NCI-H460 (cell line): ENCODE results near the gene SEMA3A. TPM values are rescaled to one million over a fixed set of nuclear protein-coding genes. Genes with fewer than 3 reads are reported as not detected.
"Not testable (repeated sequence)": the region's sequence is repeated elsewhere in the genome, so short reads cannot be mapped to it uniquely, and the experiment has no call there.

ENCODE experiments used
- DNase-seq: peaks from one replicate; pipeline ENCODE4 v3.0.0-alpha.2; 2016; ENCODE audit warnings: low read depth; ENCODE audit errors: extremely low read depth
- polyA plus RNA-seq: library from polyadenylated mRNA; depleted of rRNA; stranded (reverse); fragments of >200 nt; gene quantifications from 2 replicates; pipeline ENCODE4 v1.2.3, GENCODE V29; 2014; cell fraction: nucleus; rRNA removed
- total RNA-seq: library from RNA; depleted of rRNA; stranded (reverse); fragments of >200 nt; shearing (Covaris generic); gene quantifications from 2 replicates; pipeline ENCODE4 v1.2.3, GENCODE V29; 2014; rRNA removed

SEMA3A gene
- 61.7 and 73.9 TPM in 2 replicates for total RNA-seq
- 16.1 and 22.9 TPM in 2 replicates for polyA plus RNA-seq

DNA sequence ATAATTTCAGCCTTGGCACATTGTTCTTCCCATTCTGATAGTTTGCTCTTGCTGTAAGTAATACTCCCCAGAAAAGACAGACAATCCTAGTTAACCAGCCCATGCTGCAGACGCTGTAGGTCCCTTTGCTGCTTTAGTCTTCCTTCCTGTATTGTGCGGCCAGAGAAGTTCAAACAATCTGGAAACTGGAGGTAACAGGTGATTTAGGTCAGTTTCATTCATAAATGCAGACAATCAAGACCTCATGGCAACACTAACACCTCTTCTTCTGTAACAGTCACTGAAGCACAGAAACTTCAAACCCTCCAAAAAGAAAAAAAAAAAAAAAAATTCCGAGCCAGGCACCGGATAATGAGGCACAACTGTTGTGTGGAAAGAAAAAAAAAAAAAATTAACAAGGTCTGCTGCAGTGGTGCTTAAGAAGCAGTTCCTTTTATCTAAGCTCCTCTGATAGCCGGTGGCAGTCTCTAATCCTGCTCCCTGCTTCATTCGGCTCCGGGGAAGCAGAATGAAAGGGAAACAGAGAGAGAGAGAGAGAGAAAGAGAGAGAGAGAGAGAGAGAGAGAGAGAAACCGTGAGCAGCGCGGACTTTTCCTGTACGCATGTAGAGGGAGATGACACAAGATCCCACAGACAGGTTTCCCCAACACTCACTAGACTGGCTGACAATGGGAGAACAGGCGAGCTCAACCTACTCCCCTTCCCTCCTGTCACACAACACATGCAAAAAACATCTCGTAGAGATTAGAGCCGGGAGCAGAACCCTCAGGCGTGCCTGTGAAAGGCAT, at the start of gene SEMA3A:
Gene SEMA3A (minus strand): TSS at position 306 of the 788 bp plus-strand sequence. CDS start 203 bp downstream, at position 103.
- peak; percentile 83 for DNase-seq

DNA sequence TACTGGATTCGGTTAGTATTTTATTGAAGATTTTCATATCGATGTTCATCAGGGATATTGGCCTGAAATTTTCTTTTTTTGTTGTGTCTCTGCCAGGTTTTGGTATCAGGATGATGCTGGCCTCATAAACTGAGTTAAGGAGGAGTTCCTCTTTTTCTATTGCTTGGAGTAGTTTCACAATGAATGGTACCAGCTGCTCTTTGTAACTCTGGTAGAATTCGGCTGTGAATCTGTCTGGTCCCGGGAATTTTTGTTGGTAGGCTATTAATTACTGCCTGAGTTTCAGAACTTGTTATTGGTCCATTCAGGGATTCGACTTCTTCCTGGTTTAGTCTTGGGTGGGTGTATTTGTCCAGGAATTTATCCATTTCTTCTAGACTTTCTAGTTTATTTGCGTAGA, 48.4 kb upstream of the SEMA3A start:
- DNase-seq = not testable (repeated sequence)

DNA sequence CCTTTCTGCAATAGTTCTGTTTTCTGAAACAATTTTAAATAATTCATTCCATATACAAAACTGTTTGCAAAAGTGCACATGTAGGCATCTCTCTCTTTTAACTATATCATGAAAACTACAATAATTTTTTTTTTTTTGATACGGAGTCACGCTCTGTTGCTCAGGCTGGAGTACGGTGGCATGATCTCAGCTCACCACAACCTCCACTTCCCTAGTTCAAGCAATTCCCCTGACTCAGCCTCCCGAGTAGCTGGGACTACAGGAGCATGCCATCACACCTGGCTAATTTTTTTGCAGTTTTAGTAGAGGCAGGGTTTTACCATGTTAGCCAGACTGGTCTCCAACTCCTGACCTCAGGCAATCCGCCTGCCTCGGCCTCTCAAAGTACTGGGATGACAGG, 44.0 kb upstream of the SEMA3A start:
- no peak for DNase-seq

DNA sequence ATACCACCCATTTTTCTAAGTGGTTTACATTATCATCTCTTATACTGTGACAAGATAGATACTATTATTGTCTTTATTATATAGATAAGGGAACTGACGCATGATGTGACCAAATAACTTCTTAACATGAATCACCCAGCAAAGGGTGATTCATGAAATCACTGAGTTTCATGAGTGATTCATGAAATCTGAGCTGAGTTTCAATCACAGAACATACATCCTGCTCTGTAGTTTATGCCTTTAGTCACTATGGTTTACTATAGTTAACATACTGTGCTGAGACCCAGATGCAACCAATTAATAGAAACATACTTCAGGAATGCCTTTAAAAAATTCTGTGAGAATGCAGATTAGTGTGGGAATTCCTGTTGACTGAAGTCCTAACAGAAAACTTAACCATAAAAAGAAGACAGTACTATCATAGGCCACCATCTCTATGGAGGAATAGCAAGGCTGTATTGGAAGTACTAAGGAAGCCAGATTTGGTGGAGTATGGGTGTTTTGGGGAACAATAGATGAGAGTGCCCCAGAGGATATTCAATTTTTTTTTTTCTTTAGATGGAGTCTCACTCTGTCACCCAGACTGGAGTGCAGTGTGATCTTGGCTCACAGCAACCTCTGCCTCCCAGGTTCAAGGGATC, 43.1 kb upstream of the SEMA3A start:
- peak; percentile 33 for DNase-seq

DNA sequence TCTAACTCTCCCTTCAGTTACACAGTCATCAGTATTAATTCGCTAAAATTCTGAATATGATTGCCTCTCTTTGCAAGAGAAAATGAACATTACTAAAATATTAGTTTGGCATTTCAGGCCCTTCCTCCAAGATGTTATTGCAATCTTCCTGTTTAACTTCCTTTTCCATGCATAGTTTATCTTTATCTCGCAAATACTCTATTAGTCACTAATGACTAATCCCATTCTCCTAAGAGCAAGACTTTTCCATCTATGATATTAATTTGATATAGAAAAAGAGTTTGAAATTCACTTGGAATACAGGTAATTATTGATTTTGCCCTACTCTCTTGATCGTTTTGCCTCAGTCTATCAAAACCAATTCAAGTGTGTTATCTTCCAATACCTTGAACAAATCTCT, 41.8 kb upstream of the SEMA3A start:
- no peak for DNase-seq

DNA sequence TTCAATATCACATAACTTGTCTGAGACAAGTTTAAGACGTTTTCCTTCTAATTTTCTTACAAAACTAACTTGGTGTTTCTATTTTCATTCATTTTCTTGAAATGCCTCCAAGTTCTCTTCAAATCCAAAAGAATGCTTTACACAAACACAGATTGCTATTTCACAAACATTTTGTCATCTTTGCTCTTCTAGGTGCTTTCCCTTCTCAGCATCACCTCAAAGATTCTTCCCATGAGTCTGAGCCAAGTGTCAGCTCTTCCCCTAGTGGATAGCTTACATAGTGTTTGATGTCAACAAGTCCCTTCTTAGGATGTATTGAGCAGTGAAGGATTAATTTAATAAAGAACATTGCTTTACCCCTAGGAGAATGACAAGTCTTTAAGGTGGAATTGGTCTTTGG, 38.1 kb upstream of the SEMA3A start:
- DNase-seq = peak; percentile 6

DNA sequence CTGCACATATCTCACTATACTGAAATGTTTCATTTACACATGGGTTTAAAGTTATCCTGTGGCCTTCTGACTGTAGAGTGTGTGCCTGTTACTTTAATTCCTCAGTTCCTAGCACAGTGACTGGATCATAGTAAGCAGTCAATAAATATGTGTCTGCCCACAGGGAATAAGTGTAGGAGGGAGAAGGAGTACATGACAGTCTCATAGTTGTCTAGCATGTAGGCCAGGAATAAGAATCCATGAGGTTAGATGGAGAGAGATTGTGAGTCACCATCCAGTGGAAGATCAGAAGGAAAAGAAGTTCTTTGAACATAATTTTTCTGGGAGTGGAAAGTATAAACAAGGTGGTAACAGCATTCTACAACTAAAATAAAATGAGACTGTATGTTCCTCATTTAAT, 36.6 kb upstream of the SEMA3A start:
- peak; percentile 9 for DNase-seq

DNA sequence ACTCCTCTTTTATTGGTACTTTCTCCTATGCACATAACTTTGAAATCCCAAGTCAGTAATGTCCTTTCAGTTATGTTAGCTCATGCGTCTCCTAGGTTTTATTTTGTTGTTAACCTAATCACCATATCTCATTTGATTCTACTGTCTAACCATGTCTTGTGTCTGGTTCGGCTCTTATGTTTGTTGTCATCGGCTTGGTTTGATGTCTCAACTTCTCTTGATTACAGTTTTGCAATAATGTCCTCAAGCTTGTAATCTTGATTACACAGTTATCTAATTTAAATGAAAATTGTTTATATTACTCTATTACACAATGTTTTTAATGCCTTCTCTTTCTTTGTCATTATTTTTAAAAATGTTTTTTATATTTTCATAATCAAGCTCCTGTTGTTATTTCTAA, 35.9 kb upstream of the SEMA3A start:
- no peak for DNase-seq

DNA sequence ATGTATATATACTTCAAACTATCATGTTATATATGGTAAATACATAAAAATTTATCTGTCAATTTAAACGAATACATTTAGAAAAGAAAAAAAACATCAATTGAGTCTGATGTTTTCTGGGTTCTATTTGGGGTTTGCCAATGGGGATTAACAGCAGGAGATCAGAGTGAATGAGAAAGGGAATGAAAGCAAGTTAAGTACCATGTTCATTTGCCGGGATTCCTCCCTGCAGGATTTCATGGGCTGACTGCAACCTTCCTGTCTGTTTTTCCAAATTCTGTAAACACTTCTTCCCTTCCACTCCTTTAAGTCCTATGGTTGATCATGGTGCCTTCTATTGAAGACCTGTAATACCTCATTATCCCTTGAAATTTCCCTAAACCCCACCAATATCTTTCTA, 33.9 kb upstream of the SEMA3A start:
- DNase-seq = no peak

DNA sequence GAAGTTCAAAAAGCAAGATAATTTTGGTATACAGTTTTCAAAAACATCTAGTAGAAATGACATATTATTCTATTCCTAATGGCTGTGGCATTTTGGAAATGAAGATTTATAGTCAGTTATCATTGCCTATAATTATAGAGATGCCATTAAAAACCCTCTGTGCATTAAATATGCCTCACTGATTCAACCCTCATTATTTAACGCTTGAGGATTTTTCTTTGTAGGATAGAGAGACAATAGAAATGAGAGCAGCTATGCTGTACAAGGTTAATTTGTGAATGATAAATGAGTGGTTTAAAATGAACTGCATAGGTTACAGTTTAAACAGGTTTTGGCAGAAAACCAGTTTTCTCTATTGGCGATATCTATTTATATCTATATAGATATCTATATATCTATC, 32.2 kb upstream of the SEMA3A start:
- DNase-seq = no peak

DNA sequence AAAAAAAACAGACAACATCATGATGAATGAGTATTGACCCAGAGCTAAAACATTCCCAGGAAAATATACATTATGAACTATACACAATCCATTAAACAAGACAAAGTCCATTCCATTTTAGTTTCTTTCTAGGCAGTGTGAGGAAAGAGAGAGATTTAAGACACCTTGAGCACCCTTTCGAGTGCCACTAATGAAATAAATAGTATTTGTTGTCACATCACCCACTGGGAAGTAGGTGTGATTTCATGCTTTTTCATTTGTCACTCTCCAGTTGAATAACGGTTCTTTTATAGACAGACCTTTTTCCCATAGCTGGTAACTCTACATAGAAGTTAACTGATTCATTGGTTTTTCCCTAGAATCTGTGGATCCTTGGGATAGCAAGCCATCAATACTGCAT, 29.9 kb upstream of the SEMA3A start:
- DNase-seq = no peak

DNA sequence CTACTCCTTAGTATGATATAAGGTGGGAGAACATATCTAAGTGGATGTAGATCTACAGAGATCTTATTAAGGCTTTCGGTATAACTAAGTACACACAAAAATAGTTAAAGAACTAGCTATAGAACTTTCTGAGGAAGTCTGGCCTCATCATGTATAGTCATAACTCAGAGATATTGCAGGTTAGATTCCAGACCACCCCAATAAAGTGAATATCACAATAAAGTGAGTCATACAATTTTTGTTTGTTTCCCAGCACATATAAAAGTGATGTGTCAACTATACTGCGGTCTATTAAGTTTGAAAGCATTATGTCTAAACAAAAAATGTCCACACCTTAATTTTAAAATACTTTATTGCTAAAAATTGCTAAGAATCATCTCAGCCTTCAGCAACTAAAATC, 24.7 kb upstream of the SEMA3A start:
- no peak for DNase-seq

DNA sequence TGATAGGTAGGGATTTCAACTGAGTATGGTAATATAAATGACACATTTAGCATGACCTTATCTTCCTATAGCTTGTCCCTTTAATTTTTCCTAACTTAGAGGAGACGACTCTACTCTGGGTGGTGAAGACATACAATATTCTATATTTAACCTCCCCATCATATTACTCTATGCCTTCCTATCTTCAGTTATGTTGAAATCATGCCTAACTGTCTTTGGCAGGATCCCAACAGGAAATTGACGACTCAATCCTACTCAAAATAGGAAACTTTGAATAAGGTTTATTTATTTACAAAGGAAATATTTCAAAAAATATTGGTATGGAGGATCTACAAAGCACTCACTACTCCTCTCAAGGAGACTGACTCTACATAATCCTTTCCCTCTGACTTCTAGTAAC, 24.1 kb upstream of the SEMA3A start:
- DNase-seq = no peak

DNA sequence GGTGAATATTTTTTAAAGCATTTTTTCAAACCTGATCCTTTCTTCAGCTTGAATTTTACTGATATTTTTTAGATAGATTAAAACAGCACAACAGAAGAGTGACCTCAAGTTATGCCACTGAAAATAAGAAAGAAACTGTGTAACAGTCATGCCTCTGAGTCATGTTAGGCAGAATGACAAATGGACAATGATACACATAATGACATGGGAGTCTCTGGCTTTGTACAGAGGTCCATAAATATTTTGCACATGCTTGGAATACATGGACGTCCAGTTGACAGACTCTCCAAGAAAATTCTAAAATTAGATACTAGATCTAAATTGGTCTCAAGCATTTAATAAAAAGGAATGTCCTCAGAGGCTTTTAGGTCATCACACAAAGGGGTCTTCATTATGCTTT, 21.9 kb upstream of the SEMA3A start:
- DNase-seq = no peak

DNA sequence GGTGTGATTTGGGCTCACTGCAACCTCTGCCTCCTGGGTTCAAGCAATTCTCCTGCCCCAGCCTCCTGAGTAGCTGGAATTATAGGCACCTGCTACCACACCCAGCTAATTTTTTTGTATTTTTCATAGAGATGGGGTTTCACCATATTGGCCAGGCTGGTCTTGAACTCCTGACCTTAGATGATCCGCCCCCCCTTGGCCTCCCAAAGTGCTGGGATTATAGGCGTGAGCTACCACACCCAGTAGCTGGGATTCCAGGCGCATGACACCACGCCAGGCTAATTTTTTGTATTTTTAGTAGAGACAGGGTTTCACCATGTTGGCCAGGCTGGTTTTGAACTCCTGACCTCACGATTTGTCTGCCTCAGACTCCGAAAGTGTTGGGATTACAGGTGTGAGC, 20.2 kb upstream of the SEMA3A start:
- DNase-seq = not testable (repeated sequence)

DNA sequence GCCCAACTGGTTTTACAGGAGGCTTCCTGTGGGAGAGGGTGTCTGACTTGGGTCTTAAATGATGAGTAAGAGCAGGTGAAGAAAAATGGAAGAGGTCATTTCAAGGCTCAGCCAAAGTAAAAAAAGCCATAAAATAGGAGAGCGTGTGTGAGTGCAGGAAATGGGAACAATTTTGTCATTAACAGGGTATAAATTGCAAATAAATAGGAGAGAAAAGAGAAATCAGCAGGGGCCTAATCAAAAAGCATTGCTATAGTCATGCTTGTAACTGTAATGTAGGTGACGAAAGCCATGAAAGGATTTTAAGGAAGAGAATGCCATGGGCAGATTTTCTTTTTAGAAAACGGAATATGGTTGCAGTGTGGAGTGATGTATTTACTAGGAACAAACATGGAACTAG, 15.7 kb upstream of the SEMA3A start:
- no peak for DNase-seq

DNA sequence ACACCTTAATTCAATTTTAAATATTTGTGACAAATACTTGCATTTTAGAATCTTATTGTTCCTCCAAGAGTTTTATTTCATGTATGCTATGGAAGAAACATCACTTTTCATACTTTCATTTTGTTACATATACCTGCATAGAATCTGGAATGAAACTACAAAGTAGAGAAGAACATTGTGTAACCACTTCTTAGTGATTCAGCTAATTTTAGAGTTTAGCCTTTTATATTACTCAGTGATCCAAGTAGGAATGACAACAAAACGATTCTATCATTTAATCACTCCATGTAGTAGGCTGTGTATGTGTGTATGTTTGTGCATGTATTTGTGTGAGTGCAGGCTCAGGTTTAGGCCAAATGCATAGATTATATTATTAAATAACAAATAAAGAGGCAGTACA, 14.4 kb upstream of the SEMA3A start:
- no peak for DNase-seq

DNA sequence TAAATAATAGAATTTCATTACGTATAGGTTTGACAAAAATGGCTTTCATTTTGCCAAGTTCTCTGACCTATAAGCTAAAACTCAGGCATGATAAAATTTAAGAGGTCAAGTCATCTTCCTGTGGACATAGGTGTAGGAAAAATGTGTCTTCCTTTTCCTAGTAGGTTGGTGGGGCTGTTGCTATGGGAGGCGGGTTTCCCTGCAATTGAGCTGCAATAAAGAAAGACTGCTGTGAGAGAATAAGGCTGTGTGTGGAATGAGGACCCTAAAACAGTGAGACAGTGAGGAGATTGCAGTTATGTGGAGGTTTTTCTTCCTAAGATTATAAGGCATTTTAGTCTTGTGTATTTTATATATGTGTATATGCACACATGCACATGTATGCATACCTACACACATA, 13.0 kb upstream of the SEMA3A start:
- no peak for DNase-seq

DNA sequence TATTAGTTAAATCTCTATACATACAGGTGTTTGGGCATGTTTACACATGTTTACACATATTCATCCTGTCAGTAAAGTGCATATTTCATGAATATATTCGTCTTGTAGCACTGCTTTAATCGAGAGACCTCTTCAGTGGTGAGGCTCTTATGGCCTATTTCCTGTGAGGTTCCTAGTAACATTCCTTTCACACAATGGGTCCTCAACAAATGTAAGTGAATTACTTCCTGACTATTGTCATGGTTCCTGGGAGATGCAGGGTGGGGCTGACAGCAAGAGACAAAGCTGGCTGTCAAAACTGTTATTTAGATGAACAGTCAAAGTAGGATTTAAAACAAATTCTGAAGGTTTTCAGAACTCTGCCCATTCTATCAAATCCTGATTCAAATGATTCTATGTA, 12.4 kb upstream of the SEMA3A start:
- DNase-seq = no peak

DNA sequence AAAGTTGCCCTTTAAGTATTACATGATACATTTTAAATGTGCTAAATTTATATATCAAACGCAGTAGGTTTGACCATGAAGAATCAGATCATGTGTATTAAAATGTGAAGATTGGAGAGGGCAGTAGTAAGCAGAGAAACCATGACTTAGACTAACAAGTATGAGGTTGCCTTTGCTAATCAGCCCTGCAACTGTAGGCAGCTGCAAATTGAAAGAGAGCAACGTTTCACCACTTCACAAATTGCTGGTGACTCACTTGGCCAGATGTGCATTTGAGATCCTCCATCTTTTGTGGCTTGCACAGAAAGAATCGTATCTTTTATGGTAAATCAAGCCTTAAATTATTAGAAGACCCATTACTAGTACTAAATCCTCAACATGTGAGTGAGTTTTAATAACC, 10.1 kb upstream of the SEMA3A start:
- no peak for DNase-seq

DNA sequence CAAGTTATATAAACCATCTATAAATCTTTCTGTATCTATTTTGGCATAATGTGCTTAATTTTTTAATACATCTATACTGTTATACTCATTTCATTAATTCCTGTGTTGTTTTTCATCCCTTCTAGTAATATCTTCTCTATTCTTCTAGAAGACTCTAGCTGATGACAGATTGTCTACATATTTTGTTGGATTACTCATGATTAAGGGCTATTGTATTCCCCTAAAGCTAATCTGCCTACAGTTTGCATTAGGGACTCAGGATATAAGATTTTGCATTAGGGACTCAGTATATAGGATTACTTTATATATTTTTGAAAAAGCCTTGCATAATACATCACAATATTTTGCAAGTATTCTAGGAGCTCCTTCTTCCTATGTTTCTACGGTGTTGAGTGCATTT, 8.3 kb upstream of the SEMA3A start:
- no peak for DNase-seq

DNA sequence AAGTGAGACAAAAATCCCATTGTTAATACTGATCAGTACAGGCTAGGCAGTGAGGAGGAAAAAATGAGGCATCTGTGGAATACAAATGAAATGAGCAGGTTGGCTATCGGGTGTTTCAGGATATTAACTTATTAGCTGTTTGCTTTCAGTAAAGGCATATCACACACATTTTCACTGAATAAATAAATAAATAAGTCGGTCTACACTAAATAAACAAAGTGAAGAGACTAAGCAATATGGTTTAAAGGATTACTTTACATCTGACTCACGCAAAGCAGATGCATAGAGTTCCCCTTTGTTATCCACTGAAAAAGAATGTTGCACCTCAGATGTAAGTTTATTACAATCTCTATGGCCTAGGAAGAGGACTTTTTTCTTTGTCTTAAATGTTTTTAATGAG, 6.3 kb upstream of the SEMA3A start:
- DNase-seq = no peak
